HG03460 (cell line): Measurements from ENCODE around the gene AKR1C2.
"Not testable (repeated sequence)": the region's sequence is repeated elsewhere in the genome, so short reads cannot be mapped to it uniquely, and the experiment has no call there.

Source experiments
- ATAC-seq: cut with Tn5 transposase; IDR thresholded peaks from one replicate; pipeline ENCODE4 v1.9.1; 2021; ENCODE audit not compliant: unreplicated experiment

AKR1C2 gene

GRCh38 chr10:5003127-5004029, at the start of gene AKR1C2:
TSS of gene AKR1C2 (minus strand) at chr10:5003857. CDS start at chr10:5003835, 22 bp downstream.
- not testable (repeated sequence) for ATAC-seq

DNA sequence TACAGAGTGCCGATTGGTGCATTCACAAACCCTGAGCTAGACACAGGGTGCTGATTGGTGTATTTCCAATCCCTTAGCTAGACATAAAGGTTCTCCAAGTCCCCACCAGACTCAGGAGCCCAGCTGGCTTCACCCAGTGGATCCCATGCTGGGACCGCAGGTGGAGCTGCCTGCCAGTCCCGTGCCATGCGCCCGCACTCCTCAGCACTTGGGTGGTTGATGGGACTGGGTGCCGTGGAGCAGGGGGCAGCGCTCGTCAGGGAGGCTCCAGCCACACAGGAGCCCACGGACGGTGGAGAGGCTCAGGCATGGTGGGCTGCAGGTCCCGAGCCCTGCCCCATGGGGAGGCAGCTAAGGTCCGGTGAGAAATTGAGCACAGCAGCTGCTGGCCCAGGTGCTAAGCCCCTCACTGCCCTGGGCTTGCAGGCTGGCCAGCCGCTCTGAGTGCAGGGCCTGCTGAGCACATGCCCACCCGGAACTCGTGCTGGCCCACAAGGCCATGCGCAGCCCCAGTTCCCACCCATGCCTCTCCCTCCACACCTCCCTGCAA, 49.4 kb upstream of the AKR1C2 start:
- not testable (repeated sequence) for ATAC-seq

GRCh38 chr10:5047912-5048628, 44.4 kb upstream of the AKR1C2 start:
- no peak for ATAC-seq

DNA sequence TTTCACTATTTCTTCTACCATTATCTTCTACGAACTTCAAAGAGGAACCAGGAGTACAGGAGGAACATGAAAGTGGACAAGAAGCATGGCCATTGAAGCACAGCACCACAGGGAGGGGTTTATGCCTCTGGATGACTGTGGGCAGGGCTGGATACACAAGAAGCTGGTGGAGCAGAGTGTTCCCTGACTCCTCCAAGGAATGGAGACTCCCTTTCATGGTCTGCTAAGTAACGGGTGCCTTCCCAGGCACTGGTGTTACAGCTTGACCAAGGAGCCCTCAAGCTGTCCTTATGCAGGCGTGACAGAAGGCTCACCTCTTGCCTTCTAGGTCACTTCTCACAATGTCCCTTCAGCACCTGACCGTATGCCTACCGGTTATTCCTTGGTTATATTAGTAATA, 43.4 kb upstream of the AKR1C2 start:
- not testable (repeated sequence) for ATAC-seq

DNA sequence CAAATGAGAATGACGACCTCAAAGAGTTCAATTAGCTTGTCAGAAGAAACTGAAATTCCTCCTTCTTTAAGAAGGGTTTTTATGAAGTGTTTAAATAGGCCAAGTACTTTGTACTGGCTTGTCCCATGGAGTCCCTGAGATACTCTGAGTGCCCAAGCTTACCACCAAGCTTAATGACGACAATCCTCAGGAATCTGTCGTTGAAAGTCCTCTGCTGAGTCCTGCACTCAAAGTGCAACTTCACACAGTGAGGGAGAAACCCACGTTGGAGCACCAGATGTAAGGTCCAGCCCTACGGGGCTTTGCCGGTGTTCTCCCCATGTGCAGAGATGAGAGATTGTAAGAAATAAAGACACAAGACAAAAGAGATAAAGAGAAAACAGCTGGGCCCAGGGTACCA, 42.8 kb upstream of the AKR1C2 start:
- no peak for ATAC-seq

- ATAC-seq: no peak
Measured at GRCh38 chr10:5045095-5045494, 41.4 kb upstream of the AKR1C2 start.

- ATAC-seq: no peak
Measured at GRCh38 chr10:5043716-5044115, 40.1 kb upstream of the AKR1C2 start.

GRCh38 chr10:5042922-5043321, 39.3 kb upstream of the AKR1C2 start:
- no peak for ATAC-seq

DNA sequence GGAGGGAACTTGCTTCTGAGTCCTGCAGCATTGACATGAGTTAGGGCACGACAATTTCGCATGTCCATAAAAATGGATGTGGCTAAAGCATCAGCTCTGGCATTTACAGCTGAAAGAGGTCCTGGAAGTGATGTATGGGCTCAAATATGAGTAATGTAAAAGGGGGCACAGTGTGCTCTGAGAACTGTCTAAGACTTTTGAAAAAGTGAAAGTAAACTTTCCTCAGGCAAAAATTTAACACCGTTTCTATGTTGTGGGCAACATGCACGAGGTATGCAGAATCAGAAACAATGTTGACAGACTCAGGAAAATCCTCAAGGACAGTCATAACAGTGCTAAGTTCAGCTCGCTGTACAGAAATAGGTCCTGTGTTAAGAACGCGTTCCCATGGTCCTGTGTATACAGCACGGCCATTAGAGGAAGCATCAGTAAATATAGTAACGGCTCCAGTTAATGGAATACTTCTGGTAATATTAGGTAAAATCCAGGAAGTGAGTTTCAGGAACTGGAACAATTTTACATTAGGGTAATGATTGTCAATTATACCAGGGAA, 37.9 kb upstream of the AKR1C2 start:
- ATAC-seq: no peak

- ATAC-seq: no peak
Measured at GRCh38 chr10:5040781-5041470, 37.3 kb upstream of the AKR1C2 start.

GRCh38 chr10:5040010-5040673, 36.5 kb upstream of the AKR1C2 start:
- no peak for ATAC-seq

DNA sequence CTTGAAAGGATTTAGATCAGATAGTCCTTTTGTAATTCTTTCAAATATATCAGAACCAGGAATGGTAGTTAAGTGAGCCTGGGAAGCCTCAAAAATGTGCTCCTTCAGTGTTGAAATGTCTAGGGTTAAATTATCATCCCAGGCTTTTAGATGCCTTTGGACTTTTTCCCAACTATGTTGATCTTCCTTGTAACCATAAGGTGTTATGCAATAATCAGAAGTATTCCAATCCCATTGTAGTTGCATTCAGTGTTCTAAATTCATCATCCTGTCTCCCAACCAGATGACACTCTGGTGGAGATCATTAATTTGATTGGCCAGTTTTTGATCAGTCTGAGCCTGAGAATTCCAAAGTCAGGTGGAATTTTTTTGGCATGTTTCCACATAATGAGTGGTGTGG, 35.1 kb upstream of the AKR1C2 start:
- ATAC-seq: no peak

DNA sequence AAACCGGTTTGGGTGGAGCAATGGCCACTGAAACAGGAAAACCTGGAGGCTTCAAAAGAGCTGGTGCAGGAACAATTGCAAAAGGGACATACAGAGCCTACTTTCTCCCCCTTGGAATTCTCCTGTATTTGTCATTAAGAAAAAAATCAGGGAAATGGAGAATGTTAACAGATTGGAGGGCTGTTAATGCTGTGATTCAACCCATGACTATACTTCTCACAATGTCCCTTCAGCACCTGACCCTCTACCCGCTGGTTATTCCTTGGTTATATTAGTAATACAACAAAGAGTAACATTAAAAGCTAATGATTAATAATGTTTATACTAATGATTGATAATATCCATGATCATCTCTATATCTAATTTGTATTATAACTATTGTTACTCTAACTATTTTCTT, 34.4 kb upstream of the AKR1C2 start:
- ATAC-seq: no peak

GRCh38 chr10:5036511-5036910, 32.9 kb upstream of the AKR1C2 start:
- no peak for ATAC-seq

DNA sequence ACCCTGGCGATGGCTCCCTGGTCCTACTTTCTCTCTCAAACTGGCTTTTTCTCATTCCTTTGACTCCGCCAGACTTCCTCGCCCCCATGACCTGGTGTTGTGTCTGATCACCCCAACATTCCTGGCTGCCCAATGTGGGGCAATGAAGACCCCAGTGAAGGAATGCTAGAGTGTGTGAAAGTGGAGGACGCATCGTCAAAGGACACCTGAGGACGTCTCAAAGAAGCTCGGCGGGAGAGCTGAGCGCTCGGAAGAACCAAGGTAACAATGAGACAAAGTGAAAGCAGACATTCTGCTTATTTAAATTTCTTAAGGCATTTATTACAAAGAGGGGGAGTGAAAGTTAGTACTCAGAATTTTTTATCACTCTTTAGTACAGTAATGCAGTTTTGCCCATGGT, 31.7 kb upstream of the AKR1C2 start:
- no peak for ATAC-seq

DNA sequence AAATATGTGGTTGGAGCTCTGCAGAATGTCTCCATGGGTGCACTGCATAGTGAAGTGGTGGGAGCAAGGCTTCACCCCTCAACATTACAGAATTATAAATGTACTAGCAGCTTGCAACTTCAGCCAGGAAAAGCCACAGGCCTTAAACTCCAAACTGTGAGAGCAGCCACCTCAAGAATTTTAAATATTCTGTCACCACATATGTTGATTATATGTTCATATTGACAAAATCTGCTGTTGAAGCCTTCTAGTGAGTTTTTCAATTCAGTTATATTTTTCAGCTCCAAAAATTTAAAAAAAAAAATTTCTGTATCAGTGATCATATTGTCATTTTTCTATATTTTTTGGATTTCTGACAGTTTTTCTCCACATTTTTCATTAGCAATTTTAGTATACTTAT, 30.9 kb upstream of the AKR1C2 start:
- ATAC-seq: no peak

- ATAC-seq: no peak
Measured at GRCh38 chr10:5033061-5033778, 29.6 kb upstream of the AKR1C2 start.

DNA sequence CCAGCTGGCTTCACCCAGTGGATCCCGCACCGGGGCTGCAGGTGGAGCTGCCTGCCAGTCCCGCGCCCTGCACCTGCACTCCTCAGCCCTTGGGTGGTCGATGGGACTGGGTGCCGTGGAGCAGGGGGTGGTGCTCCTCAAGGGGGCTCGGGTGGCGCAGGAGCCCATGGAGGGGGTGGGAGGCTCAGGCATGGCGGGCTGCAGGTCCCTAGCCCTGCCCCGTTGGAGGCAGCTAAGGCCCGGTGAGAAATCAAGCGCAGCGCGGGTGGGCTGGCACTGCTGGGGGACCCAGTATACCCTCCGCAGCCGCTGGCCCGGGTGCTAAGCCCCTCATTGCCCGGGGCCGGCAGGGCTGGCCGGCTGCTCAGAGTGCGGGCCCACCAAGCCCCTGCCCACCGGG, 28.8 kb upstream of the AKR1C2 start:
- ATAC-seq: not testable (repeated sequence)

GRCh38 chr10:5031588-5031987, 27.9 kb upstream of the AKR1C2 start:
- ATAC-seq: not testable (repeated sequence)

DNA sequence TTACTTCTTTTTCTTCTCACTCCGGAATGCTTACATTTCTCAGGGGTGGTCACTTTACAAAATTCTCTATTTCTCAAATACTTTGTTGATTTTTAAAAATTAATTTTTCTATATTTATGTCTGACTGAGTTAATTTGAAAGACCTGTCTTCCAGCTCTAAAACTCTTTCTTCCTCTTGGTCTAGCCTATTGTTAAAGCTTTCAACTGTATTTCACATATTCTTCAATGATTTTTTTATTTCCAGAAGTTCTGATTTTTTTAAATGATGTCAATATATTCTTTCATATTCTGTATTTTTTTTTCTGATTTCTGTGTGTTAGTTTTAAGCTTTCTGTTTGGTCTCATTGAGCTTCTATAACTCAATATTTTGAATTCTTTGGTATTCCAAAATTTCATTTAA, 27.3 kb upstream of the AKR1C2 start:
- no peak for ATAC-seq
